A549 (cell line): ENCODE results near the gene RAD51B.

Experiments used
- CBX8 ChIP-seq: fragments of 200-600 bp; sonication (generic); IDR thresholded peaks from 2 replicates; pipeline ENCODE4 v1.6.1; 2016
- CEBPB ChIP-seq, 2 experiments: fragments of >200 bp in 1 of 2; sonication (Bioruptor Twin) in 1 of 2; formaldehyde crosslinking in 1 of 2; IDR thresholded peaks; 2 replicates each; pipeline ENCODE4 v1.6.1; 2012 to 2016
- POLR2A ChIP-seq: IDR thresholded peaks from 2 replicates; pipeline ENCODE4 v1.6.1; 2012; ENCODE audit warnings: mild to moderate bottlenecking, low read length
- POLR2AphosphoS2 ChIP-seq: conservative IDR thresholded peaks from 2 replicates; pipeline ENCODE4 v1.6.1; 2012; ENCODE audit warnings: low read length, improper control_type of control experiment, inconsistent platforms
- RFX5 ChIP-seq: fragments of 450-650 bp; IDR thresholded peaks from 2 replicates; pipeline ENCODE4 v1.7.1; 2014; ENCODE audit warnings: antibody characterized with exemption, mild to moderate bottlenecking, moderate library complexity
- TF ChIP-seq, protein P1 (sequence below): fragments of >200 bp; sonication (Bioruptor Twin); formaldehyde crosslinking; IDR thresholded peaks from 3 replicates; pipeline ENCODE4 v1.5.1; 2016
- TF ChIP-seq, protein P2 (sequence below): IDR thresholded peaks from 2 replicates; pipeline ENCODE4 v1.6.1; 2012

DNA sequence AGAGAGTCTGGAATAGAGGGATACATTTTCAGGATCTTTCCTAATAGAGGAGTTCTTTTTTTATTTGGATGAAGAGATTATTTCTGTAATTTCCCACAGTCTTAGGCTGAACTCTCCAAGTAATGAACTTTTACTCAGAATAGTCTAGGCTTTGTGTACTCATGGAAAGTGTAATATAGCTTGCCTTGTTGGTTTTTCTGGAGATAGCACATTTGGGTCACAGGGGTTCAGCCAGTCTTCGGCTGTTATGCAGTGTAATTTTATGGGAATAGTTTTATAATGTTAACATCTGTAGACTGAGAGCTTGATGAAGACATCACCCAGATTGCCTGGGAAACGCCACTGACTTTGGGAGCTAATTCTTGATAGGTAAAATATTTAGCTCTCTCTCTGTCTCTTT is 450.8 kb downstream of the RAD51B start:
- TF ChIP-seq RFX5 (no peak), CEBPB (IDR thresholded peaks at IDR 0.05) (no peak), CBX8 (no peak), POLR2AphosphoS2 (no peak), POLR2A (no peak)
- TF ChIP-seq, protein P1, sequence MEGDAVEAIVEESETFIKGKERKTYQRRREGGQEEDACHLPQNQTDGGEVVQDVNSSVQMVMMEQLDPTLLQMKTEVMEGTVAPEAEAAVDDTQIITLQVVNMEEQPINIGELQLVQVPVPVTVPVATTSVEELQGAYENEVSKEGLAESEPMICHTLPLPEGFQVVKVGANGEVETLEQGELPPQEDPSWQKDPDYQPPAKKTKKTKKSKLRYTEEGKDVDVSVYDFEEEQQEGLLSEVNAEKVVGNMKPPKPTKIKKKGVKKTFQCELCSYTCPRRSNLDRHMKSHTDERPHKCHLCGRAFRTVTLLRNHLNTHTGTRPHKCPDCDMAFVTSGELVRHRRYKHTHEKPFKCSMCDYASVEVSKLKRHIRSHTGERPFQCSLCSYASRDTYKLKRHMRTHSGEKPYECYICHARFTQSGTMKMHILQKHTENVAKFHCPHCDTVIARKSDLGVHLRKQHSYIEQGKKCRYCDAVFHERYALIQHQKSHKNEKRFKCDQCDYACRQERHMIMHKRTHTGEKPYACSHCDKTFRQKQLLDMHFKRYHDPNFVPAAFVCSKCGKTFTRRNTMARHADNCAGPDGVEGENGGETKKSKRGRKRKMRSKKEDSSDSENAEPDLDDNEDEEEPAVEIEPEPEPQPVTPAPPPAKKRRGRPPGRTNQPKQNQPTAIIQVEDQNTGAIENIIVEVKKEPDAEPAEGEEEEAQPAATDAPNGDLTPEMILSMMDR, result no peak
- TF ChIP-seq, protein P2, sequence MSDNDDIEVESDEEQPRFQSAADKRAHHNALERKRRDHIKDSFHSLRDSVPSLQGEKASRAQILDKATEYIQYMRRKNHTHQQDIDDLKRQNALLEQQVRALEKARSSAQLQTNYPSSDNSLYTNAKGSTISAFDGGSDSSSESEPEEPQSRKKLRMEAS, result no peak
